HEK293 (cell line): ENCODE data around the gene MRPL44.

Source experiments
- CTCF ChIA-PET: fragments of 350-600 bp; formaldehyde crosslinking; extraction: SDS; loops from one replicate; lab custom pipeline; 2021; ENCODE audit warnings: antibody characterized with exemption; lab: Yijun Ruan, JAX
- POLR2A ChIA-PET: fragments of 300-600 bp; formaldehyde crosslinking; extraction: SDS; loops from one replicate; lab custom pipeline; 2020; ENCODE audit warnings: antibody characterized with exemption, inconsistent platforms; lab: Yijun Ruan, JAX
- H3K27ac ChIP-seq: fragments of 200-500 bp; sonication (Bioruptor generic); 2 replicates; pipeline ENCODE4 v1.5.1; 2014; ENCODE audit warnings: low read depth, low read length, control low read depth, inconsistent platforms; ENCODE audit errors: extremely low read depth
- H3K36me3 ChIP-seq, 2 experiments: fragments of 200-500 bp in 1 of 2; sonication (Bioruptor generic) in 1 of 2; 1 replicate in 1 of 2; 2 replicates in 1 of 2; pipeline ENCODE4 v1.5.1; 2014 to 2017; ENCODE audit warnings: inconsistent platforms in 2 of 2, low read length in 2 of 2; ENCODE audit not compliant: control insufficient read depth in 2 of 2, insufficient read depth in 1 of 2
- H3K4me1 ChIP-seq: fragments of 200-500 bp; sonication (Bioruptor generic); 2 replicates; pipeline ENCODE4 v1.5.1; 2014; ENCODE audit warnings: mild to moderate bottlenecking, low read length, inconsistent platforms; ENCODE audit not compliant: control insufficient read depth, insufficient read depth
- H3K4me3 ChIP-seq: 2 replicates; pipeline ENCODE4 v1.5.1; 2011; ENCODE audit warnings: low read depth, mild to moderate bottlenecking, control low read depth, low read length, moderate library complexity
- H3K9me3 ChIP-seq: fragments of 200-500 bp; sonication (Bioruptor generic); 2 replicates; pipeline ENCODE4 v1.5.1; 2014; ENCODE audit warnings: low read depth, low read length, inconsistent platforms; ENCODE audit not compliant: control insufficient read depth, insufficient read depth
- BCL11A ChIP-seq: fragments of 450-650 bp; formaldehyde crosslinking; IDR thresholded peaks from 2 replicates; pipeline ENCODE4 v1.5.1; 2016; ENCODE audit warnings: low read depth, missing biosample characterization, missing genetic modification characterization
- HOXD13 ChIP-seq: sonication (generic); formaldehyde crosslinking; IDR thresholded peaks from 2 replicates; pipeline ENCODE4 v1.8.0; 2022; ENCODE audit warnings: missing genetic modification reagents, borderline replicate concordance
- OSR2 ChIP-seq: fragments of 450-650 bp; formaldehyde crosslinking; IDR thresholded peaks from 2 replicates; pipeline ENCODE4 v1.5.1; 2016; ENCODE audit warnings: missing biosample characterization, missing genetic modification characterization
- ZBTB1 ChIP-seq: fragments of 450-650 bp; formaldehyde crosslinking; IDR thresholded peaks from 2 replicates; pipeline ENCODE4 v1.5.1; 2016; ENCODE audit warnings: missing biosample characterization, missing genetic modification characterization
- ZFP37 ChIP-seq: fragments of 450-650 bp; formaldehyde crosslinking; IDR thresholded peaks from 2 replicates; pipeline ENCODE4 v1.5.1; 2016; ENCODE audit warnings: missing biosample characterization, missing genetic modification characterization
- ZNF169 ChIP-seq: fragments of 450-650 bp; formaldehyde crosslinking; IDR thresholded peaks from 2 replicates; pipeline ENCODE4 v1.5.1; 2016; ENCODE audit warnings: missing biosample characterization, missing genetic modification characterization
- ZNF184 ChIP-seq: fragments of 450-650 bp; IDR thresholded peaks from 2 replicates; pipeline ENCODE4 v1.5.1; 2018; ENCODE audit warnings: missing biosample characterization, mild to moderate bottlenecking, missing genetic modification characterization
- ZNF214 ChIP-seq: fragments of 450-650 bp; formaldehyde crosslinking; IDR thresholded peaks from 2 replicates; pipeline ENCODE4 v1.5.1; 2017; ENCODE audit warnings: missing biosample characterization, mild to moderate bottlenecking, missing genetic modification characterization, borderline replicate concordance
- ZNF239 ChIP-seq: fragments of 450-650 bp; formaldehyde crosslinking; IDR thresholded peaks from 2 replicates; pipeline ENCODE4 v1.5.1; 2016; ENCODE audit warnings: missing biosample characterization, missing genetic modification characterization
- ZNF404 ChIP-seq: fragments of 450-650 bp; formaldehyde crosslinking; IDR thresholded peaks from 2 replicates; pipeline ENCODE4 v1.5.1; 2017; ENCODE audit warnings: missing biosample characterization, missing genetic modification characterization
- ZNF416 ChIP-seq: fragments of 450-650 bp; formaldehyde crosslinking; IDR thresholded peaks from 2 replicates; pipeline ENCODE4 v1.5.1; 2016; ENCODE audit warnings: missing biosample characterization, missing genetic modification characterization
- ZNF423 ChIP-seq: fragments of 450-650 bp; formaldehyde crosslinking; IDR thresholded peaks from 2 replicates; pipeline ENCODE4 v1.5.1; 2016; ENCODE audit warnings: missing biosample characterization, missing genetic modification characterization
- ZNF426 ChIP-seq: fragments of 450-650 bp; formaldehyde crosslinking; IDR thresholded peaks from 2 replicates; pipeline ENCODE4 v1.5.1; 2017; ENCODE audit warnings: missing biosample characterization, missing genetic modification characterization, mild to moderate bottlenecking, inconsistent platforms, moderate library complexity
- ZNF449 ChIP-seq: fragments of 450-650 bp; formaldehyde crosslinking; IDR thresholded peaks from 2 replicates; pipeline ENCODE4 v1.5.1; 2017; ENCODE audit warnings: missing biosample characterization, mild to moderate bottlenecking, missing genetic modification characterization, moderate library complexity
- ZNF488 ChIP-seq: fragments of 450-650 bp; formaldehyde crosslinking; IDR thresholded peaks from 2 replicates; pipeline ENCODE4 v1.5.1; 2016; ENCODE audit warnings: missing biosample characterization, missing genetic modification characterization
- ZNF501 ChIP-seq: fragments of 450-650 bp; formaldehyde crosslinking; IDR thresholded peaks from 2 replicates; pipeline ENCODE4 v1.5.1; 2016; ENCODE audit warnings: missing biosample characterization, missing genetic modification characterization
- ZNF521 ChIP-seq: fragments of 450-650 bp; formaldehyde crosslinking; IDR thresholded peaks from 2 replicates; pipeline ENCODE4 v1.5.1; 2017; ENCODE audit warnings: missing biosample characterization, mild to moderate bottlenecking, missing genetic modification characterization
- ZNF571 ChIP-seq: fragments of 450-650 bp; formaldehyde crosslinking; IDR thresholded peaks from 2 replicates; pipeline ENCODE4 v1.5.0; 2017; ENCODE audit warnings: missing biosample characterization, missing genetic modification characterization
- ZNF654 ChIP-seq: fragments of 450-650 bp; formaldehyde crosslinking; IDR thresholded peaks from 2 replicates; pipeline ENCODE4 v1.5.1; 2016; ENCODE audit warnings: low read depth, missing biosample characterization, missing genetic modification characterization
- ZNF660 ChIP-seq: fragments of 450-650 bp; IDR thresholded peaks from 2 replicates; pipeline ENCODE4 v1.5.1; 2018; ENCODE audit warnings: missing biosample characterization, mild to moderate bottlenecking, missing genetic modification characterization
- ZNF692 ChIP-seq: fragments of 450-650 bp; formaldehyde crosslinking; IDR thresholded peaks from 2 replicates; pipeline ENCODE4 v1.5.1; 2016; ENCODE audit warnings: missing biosample characterization, missing genetic modification characterization
- ZNF707 ChIP-seq: fragments of 450-650 bp; formaldehyde crosslinking; IDR thresholded peaks from 2 replicates; pipeline ENCODE4 v1.5.1; 2016; ENCODE audit warnings: missing biosample characterization, missing genetic modification characterization
- ZNF768 ChIP-seq: fragments of 450-650 bp; formaldehyde crosslinking; IDR thresholded peaks from 2 replicates; pipeline ENCODE4 v1.5.1; 2018; ENCODE audit warnings: missing biosample characterization, mild to moderate bottlenecking, missing genetic modification characterization
- ZNF785 ChIP-seq: fragments of 450-650 bp; formaldehyde crosslinking; IDR thresholded peaks from 2 replicates; pipeline ENCODE4 v1.5.1; 2016; ENCODE audit warnings: missing biosample characterization, missing genetic modification characterization
- ZSCAN30 ChIP-seq: fragments of 450-650 bp; IDR thresholded peaks from 2 replicates; pipeline ENCODE4 v1.5.1; 2018; ENCODE audit warnings: missing biosample characterization, mild to moderate bottlenecking, missing genetic modification characterization, moderate library complexity
- ZXDB ChIP-seq: fragments of 450-650 bp; formaldehyde crosslinking; IDR thresholded peaks from 2 replicates; pipeline ENCODE4 v1.5.1; 2016; ENCODE audit warnings: missing biosample characterization, missing genetic modification characterization
- TF ChIP-seq, protein P1 (sequence below): fragments of 450-650 bp; formaldehyde crosslinking; IDR thresholded peaks from 2 replicates; pipeline ENCODE4 v1.5.1; 2016; ENCODE audit warnings: missing biosample characterization, missing genetic modification characterization

The MRPL44 gene

DNA sequence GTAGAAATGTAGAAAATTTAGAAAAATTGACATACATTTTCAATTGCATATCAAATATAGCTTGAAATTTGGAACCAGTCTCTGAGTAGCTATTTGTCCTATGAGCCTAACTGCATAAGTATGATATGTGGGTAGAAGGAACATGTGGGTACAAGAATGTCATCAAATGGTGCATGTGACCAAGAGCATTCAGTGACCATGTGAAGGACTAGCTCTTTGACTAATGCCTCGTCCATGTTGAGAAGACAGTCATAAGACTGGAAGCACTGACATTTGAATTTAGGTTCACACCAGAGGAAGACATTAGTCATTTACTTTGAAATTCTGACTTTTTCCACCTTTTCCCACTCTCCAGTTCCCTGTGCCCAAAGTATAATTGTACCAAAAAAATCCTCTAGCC is 12.6 kb downstream of the MRPL44 start (continued):
- TF ChIP-seq ZNF416 (tag by site-specific recombination) (no peak), ZNF169 (tag by site-specific recombination) (no peak), ZSCAN30 (tag by site-specific recombination) (no peak), ZNF785 (no peak), ZNF521 (no peak)

DNA sequence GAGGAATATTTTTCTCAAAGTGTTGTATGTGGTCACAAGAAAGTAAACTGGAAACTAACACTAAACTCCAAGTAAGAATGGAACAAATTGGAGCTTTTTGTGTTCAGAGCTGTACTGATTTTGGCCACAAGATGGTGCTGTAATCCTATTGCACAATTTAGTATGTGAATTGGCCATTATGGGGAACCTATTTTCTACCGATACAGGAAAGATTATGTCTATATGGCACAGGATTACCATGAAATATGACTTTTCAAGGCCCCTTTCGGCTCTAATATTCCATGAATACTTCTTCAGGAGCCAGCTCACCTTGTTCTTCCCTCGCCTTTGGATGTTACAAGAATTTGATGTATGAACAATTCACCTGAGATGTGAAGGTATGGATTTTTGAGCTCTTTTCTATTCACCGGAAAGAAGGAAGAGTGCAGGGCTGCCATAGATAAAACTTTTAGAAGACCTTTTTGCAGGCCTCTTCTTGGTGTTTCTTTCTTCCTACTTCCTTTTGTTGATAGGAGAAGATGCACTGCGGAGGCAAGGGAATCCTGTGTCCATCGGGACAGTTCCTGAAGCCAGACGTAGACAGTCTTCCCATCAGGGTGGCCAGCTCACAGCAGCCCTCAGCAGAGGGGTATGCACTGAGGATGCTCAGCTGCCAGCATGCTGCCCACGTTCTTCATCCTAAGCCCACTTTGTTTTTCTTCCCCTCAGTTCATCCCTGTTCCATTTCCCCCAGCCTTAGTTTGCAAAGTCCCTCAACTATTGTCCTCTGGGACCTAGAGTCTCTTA is 13.3 kb downstream of the MRPL44 start:
- ChIA-PET POLR2A (interaction anchor here (1.0 to 2.0 kb wide), 2 partner anchors 313 to 314 kb away, joined by 3 to 7 read pairs; no protein-coding TSS in a partner anchor), CTCF (interaction anchor here (0.5 to 8.7 kb wide), 35 partner anchors 9 to 1885 kb away, joined by 3 to 149 read pairs (median 5); partner anchors contain the start of gene SERPINE2)
- TF ChIP-seq, protein P1, sequence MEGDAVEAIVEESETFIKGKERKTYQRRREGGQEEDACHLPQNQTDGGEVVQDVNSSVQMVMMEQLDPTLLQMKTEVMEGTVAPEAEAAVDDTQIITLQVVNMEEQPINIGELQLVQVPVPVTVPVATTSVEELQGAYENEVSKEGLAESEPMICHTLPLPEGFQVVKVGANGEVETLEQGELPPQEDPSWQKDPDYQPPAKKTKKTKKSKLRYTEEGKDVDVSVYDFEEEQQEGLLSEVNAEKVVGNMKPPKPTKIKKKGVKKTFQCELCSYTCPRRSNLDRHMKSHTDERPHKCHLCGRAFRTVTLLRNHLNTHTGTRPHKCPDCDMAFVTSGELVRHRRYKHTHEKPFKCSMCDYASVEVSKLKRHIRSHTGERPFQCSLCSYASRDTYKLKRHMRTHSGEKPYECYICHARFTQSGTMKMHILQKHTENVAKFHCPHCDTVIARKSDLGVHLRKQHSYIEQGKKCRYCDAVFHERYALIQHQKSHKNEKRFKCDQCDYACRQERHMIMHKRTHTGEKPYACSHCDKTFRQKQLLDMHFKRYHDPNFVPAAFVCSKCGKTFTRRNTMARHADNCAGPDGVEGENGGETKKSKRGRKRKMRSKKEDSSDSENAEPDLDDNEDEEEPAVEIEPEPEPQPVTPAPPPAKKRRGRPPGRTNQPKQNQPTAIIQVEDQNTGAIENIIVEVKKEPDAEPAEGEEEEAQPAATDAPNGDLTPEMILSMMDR (tag by site-specific recombination), result peak; percentile 63
- TF ChIP-seq OSR2 (tag by site-specific recombination) (no peak), ZNF654 (tag by site-specific recombination) (peak; percentile 88), ZNF660 (tag by site-specific recombination) (0 out of 2 replicates have a peak, but pooled peaks have one; percentile 39)
- Histone ChIP-seq H3K4me3 (no peak overlapping the region), H3K4me1 (no peaks in the 10 kb centered on the region), H3K9me3 (no peaks in the 10 kb centered on the region), H3K27ac (no peak overlapping the region), H3K36me3 (peaks cover 21 to 28% of the 10 kb centered on the region in 2 experiments)

DNA sequence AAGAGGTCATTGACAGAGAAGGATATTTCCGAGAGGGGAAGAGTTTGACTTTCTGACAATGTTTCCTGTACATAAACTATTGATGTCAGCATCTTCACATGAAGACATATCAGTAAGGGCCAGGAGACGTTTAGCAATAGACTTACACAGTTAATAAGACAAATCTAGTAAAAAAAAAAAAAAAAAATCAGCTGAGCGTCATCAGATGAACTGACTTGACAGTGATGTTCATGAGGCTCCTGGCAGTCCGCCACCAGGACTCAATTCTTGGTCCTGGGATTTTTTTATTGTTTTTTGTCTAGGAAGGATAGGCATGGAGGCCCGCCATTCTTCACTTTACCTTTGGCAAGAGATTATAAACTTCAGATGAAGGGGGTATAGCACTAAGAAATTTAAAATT is 14.5 kb downstream of the MRPL44 start:
- peaks cover 11 to 21% of the 10 kb centered on the region in 2 experiments for H3K36me3 ChIP-seq
- no peak overlapping the region for H3K4me3 ChIP-seq
- no peaks in the 10 kb centered on the region for H3K9me3 ChIP-seq
- TF ChIP-seq ZNF707 (tag by site-specific recombination), result no peak
- TF ChIP-seq ZBTB1 (tag by site-specific recombination), result no peak
- TF ChIP-seq ZNF488 (tag by site-specific recombination), result no peak
- no peak for TF ChIP-seq ZNF449 (tag by site-specific recombination)
- TF ChIP-seq ZNF239 (tag by site-specific recombination), result no peak
- no peak for TF ChIP-seq ZNF692
- no peak for TF ChIP-seq ZNF423 (tag by site-specific recombination)
- no peak for TF ChIP-seq ZNF768
- TF ChIP-seq HOXD13 (CRISPR knock-in tag), result no peak
- TF ChIP-seq BCL11A, result no peak
- TF ChIP-seq ZXDB (tag by site-specific recombination), result no peak
- no peak for TF ChIP-seq ZNF404 (tag by site-specific recombination)
- TF ChIP-seq ZNF426 (tag by site-specific recombination), result no peak
- TF ChIP-seq ZNF501, result no peak
- no peak for TF ChIP-seq ZNF214 (tag by site-specific recombination)
- TF ChIP-seq ZFP37 (tag by site-specific recombination), result no peak
- TF ChIP-seq ZNF571 (tag by site-specific recombination), result no peak
- TF ChIP-seq ZNF184 (tag by site-specific recombination), result no peak
- no peaks in the 10 kb centered on the region for H3K4me1 ChIP-seq
- CTCF ChIA-PET, result interaction anchor here (0.6 to 8.7 kb wide), 10 partner anchors 13 to 674 kb away, joined by 3 to 149 read pairs (median 4); no protein-coding TSS in a partner anchor
- POLR2A ChIA-PET, result no interaction called here
- H3K27ac ChIP-seq, result no peak overlapping the region
